Upper lobe of right lung (tissue), 1 donor: ENCODE results near the gene WDTC1. TPM values are rescaled to one million over a fixed set of nuclear protein-coding genes. Genes with fewer than 3 reads are reported as not detected.

Source experiments
- ATAC-seq: fragments of 200-7000 bp; cut with Tn5 transposase; one replicate; pipeline ENCODE4 v1.9.1; 2020; ENCODE audit warnings: mild to moderate bottlenecking, moderate library complexity
- DNase-seq: peaks from one replicate; pipeline ENCODE4 v3.0.0-alpha.2; 2020
- H3K27ac ChIP-seq: fragments of 200-600 bp; one replicate; pipeline ENCODE4 v1.8.0; 2022
- H3K27me3 ChIP-seq: fragments of 200-600 bp; one replicate; pipeline ENCODE4 v1.8.0; 2022; ENCODE audit warnings: mild to moderate bottlenecking
- H3K36me3 ChIP-seq: fragments of 200-600 bp; one replicate; pipeline ENCODE4 v1.8.0; 2022
- H3K4me1 ChIP-seq: fragments of 200-600 bp; one replicate; pipeline ENCODE4 v1.8.0; 2022
- H3K4me3 ChIP-seq: fragments of 200-600 bp; one replicate; pipeline ENCODE4 v1.8.0; 2022; ENCODE audit warnings: mild to moderate bottlenecking
- H3K9me3 ChIP-seq: fragments of 200-600 bp; one replicate; pipeline ENCODE4 v1.8.0; 2022
- CTCF ChIP-seq: fragments of 200-600 bp; IDR thresholded peaks from one replicate; pipeline ENCODE4 v1.8.0; 2022; ENCODE audit warnings: antibody characterized with exemption
- intact Hi-C: fragments of 100-400 bp; cut with DNase I; formaldehyde crosslinking; loops from one replicate; pipeline ENCODE4 v1.11.0; 2022
- total RNA-seq: library from RNA; stranded (reverse); fragmentation: NEBNext Ultra II Directional; extraction: Animal tissue kit (Norgen Biotek cat#: 25700); gene quantifications from one replicate; pipeline ENCODE4 v1.2.1, GENCODE V29; 2021
- donor health status: DM: no; HTN: yes; CAD: no; lungs with severe emphysema.

WDTC1 gene
- total RNA-seq, 1 donor from 2014 or later = 44.1 TPM

GRCh38 chr1:27325286-27325685 is 90.9 kb downstream of the WDTC1 start:
- Histone ChIP-seq H3K27ac (no peak overlapping the region), H3K36me3 (peaks cover 45% of the 10 kb centered on the region), H3K9me3 (no peaks in the 10 kb centered on the region), H3K4me3 (no peak overlapping the region), H3K4me1 (peaks cover 31% of the 10 kb centered on the region), H3K27me3 (no peaks in the 10 kb centered on the region)
- TF ChIP-seq CTCF = no peak
- DNase-seq = no peak
- intact Hi-C loops = no loop called here
- ATAC-seq = no peak

- TF ChIP-seq CTCF = no peak
- H3K4me3 ChIP-seq = no peak overlapping the region
- intact Hi-C loops = no loop called here
- H3K36me3 ChIP-seq = peaks cover 72% of the 10 kb centered on the region
- no peak for ATAC-seq
- H3K4me1 ChIP-seq = peaks cover 36% of the 10 kb centered on the region
- DNase-seq = no peak
- H3K9me3 ChIP-seq = no peaks in the 10 kb centered on the region
- no peaks in the 10 kb centered on the region for H3K27me3 ChIP-seq
- no peak overlapping the region for H3K27ac ChIP-seq
Measured at GRCh38 chr1:27327964-27328363, 93.5 kb downstream of the WDTC1 start.

GRCh38 chr1:27330786-27331185 is 96.4 kb downstream of the WDTC1 start:
- no peak for TF ChIP-seq CTCF
- H3K4me1 ChIP-seq = peaks cover 20% of the 10 kb centered on the region
- DNase-seq = no peak
- no peak for ATAC-seq
- H3K4me3 ChIP-seq = no peak overlapping the region
- intact Hi-C loops = no loop called here
- H3K36me3 ChIP-seq = peaks cover 89% of the 10 kb centered on the region
- H3K27ac ChIP-seq = no peak overlapping the region
- no peaks in the 10 kb centered on the region for H3K27me3 ChIP-seq
- H3K9me3 ChIP-seq = no peaks in the 10 kb centered on the region

- no peak for TF ChIP-seq CTCF
- intact Hi-C loops = no loop called here
- ATAC-seq = no peak
Measured at GRCh38 chr1:27331426-27331825, 97.0 kb downstream of the WDTC1 start.

GRCh38 chr1:27331922-27332321 is 97.5 kb downstream of the WDTC1 start:
- Histone ChIP-seq H3K4me3 (no peak overlapping the region), H3K36me3 (peaks cover 91% of the 10 kb centered on the region), H3K9me3 (no peaks in the 10 kb centered on the region), H3K27ac (no peak overlapping the region), H3K27me3 (no peaks in the 10 kb centered on the region), H3K4me1 (peaks cover 9% of the 10 kb centered on the region)
- DNase-seq (no peak), ATAC-seq (no peak)
- intact Hi-C loops = no loop called here
- TF ChIP-seq CTCF = no peak

More at GRCh38 chr1:27331426-27331825, 97.0 kb downstream of the WDTC1 start:
- Histone ChIP-seq H3K4me3 (no peak overlapping the region), H3K36me3 (peaks cover 89% of the 10 kb centered on the region), H3K27me3 (no peaks in the 10 kb centered on the region), H3K27ac (no peak overlapping the region), H3K4me1 (peaks cover 14% of the 10 kb centered on the region), H3K9me3 (no peaks in the 10 kb centered on the region)
- DNase-seq = no peak
